Neural crest cell (in vitro differentiated cells): ENCODE data around the gene MBOAT2. TPM values are rescaled to one million over a fixed set of nuclear protein-coding genes. Genes with fewer than 3 reads are reported as not detected.
A peak's percentile ranks its signal among the peaks of the same experiment; 100 is the strongest.

Experiments used
- DNase-seq: peaks from one replicate; pipeline ENCODE4 v3.0.0; 2021; ENCODE audit warnings: low read depth, mixed read lengths, low spot score
- H3K27ac Mint-ChIP-seq: one replicate; pipeline ENCODE4 v1.8.0; 2021; ENCODE audit warnings: mild to moderate bottlenecking, mixed read lengths; ENCODE audit not compliant: unreplicated experiment
- H3K27me3 Mint-ChIP-seq: 2 replicates; pipeline ENCODE4 v1.8.0; 2021; ENCODE audit warnings: low read depth, mild to moderate bottlenecking, mixed read lengths
- H3K36me3 Mint-ChIP-seq: 2 replicates; pipeline ENCODE4 v1.8.0; 2021; ENCODE audit warnings: low read depth, mild to moderate bottlenecking, mixed read lengths
- H3K4me1 Mint-ChIP-seq: 2 replicates; pipeline ENCODE4 v1.8.0; 2021; ENCODE audit warnings: mixed read lengths
- H3K4me3 Mint-ChIP-seq: one replicate; pipeline ENCODE4 v1.8.0; 2021; ENCODE audit warnings: mild to moderate bottlenecking, mixed read lengths
- H3K9me3 Mint-ChIP-seq: 2 replicates; pipeline ENCODE4 v1.8.0; 2021; ENCODE audit warnings: mixed read lengths
- CTCF ChIP-seq: fragments of 200-600 bp; sonication (generic); conservative IDR thresholded peaks from 2 replicates; pipeline ENCODE4 v1.5.0; 2021; ENCODE audit warnings: antibody characterized with exemption, mild to moderate bottlenecking
- total RNA-seq: library from RNA; stranded (reverse); gene quantifications from 2 replicates; pipeline ENCODE4 v1.2.1, GENCODE V29; 2021

MBOAT2 gene
- total RNA-seq, 1 donor from 2014 or later = 53.1 TPM

DNA sequence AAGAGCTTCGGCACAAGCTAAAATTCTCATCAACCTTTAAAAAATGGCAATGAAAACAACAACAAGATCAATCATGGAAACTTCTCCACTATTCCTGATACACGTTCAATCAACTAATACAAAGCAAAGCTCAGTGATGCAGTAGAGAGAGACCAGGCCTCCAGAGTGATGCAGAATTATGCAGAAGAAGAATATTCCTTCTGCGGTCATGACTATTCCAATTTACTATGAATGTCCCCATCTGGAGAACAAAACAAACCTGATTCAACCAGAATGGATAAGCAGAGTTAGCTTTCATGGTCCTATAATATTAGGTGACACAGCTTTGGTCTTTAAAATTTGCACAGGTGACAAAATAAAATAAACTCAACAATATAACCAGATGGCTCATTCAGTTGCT lies 12.5 kb upstream of the MBOAT2 start:
- TF ChIP-seq CTCF = no peak
- no peaks in the 10 kb centered on the region for H3K36me3 Mint-ChIP-seq
- no peaks in the 10 kb centered on the region for H3K9me3 Mint-ChIP-seq
- peaks cover 2% of the 10 kb centered on the region for H3K27me3 Mint-ChIP-seq
- H3K4me1 Mint-ChIP-seq = no peaks in the 10 kb centered on the region
- DNase-seq = no peak
- H3K4me3 Mint-ChIP-seq = no peak overlapping the region
- H3K27ac Mint-ChIP-seq = no peak overlapping the region

DNA sequence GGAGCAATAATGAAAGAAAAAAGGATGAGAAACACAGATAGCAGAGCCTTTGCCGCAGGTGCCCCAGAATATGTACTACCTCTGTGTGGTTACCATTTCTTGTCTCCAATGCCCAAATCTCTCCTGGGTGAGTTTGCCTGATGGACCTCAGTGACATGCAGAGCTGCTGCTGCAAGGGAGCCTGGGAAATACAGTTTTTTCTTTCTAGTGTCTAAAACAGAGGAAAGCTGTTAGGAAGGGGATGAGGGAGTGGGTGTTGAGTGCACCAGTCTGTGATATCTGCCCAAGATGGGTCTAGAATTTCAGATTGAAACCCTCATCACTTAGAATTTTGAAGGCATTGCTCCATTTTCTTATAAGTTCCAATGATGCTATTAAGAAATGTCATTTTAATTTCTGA lies 9.9 kb upstream of the MBOAT2 start:
- TF ChIP-seq CTCF = no peak
- Mint-ChIP-seq H3K36me3 (no peaks in the 10 kb centered on the region), H3K4me3 (no peak overlapping the region), H3K9me3 (no peaks in the 10 kb centered on the region), H3K4me1 (peaks cover 9% of the 10 kb centered on the region), H3K27me3 (peaks cover 2% of the 10 kb centered on the region), H3K27ac (no peak overlapping the region)
- no peak for DNase-seq

DNA sequence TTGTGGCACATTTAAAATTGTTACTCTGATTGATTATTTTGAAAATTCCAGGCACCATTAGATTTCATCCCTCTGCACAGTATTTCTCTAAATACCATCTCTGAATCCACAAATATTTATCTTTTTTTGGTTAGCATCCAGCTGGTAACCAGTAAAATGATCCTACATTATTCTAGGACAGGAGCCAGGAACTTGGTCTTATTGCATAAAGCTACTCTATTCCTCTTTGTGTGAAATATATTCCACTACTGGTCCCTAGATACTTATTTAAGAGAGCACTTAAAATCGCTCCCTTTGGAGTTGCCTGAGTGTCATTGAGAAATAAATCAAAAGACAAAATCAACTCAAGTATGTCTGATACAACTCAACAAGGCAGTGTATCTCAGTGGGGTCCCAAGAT lies 7.4 kb upstream of the MBOAT2 start:
- Mint-ChIP-seq H3K36me3 (no peaks in the 10 kb centered on the region), H3K4me1 (peaks cover 9% of the 10 kb centered on the region), H3K27ac (no peak overlapping the region), H3K27me3 (peaks cover 2% of the 10 kb centered on the region), H3K9me3 (no peaks in the 10 kb centered on the region), H3K4me3 (no peak overlapping the region)
- TF ChIP-seq CTCF = no peak
- DNase-seq = no peak

DNA sequence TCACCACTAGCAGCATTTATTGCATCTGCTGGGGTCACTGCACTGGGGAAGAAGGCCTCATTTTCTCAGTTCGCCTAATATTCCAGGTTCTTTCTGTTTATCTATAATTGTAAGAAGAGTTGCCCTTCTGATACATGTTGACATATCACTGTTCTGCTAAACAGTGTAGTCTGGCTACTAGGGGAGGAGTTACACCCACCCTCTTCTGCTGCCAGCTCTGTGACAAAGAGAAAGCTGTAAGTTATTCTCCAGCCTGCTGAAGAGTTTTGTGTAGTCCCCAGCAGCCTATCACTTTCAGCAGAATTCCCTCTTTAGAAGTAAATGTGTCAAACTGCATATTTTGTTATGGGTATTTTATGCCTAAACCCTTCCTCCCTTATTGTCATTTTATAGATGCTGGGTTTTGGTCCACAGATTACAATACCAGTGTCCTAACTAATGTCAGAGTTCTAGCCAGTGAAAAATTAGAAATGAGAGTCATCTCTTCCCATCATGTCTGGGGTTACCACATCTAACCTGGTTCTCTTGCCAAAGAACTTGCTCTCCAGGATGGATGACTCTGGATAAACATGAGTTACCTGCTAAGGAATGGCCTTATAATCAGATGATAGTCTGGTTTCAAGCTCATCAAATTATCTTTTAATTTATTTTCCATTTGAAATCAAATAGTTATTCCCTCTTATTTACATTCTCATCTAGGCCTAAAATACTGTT lies 5.6 kb upstream of the MBOAT2 start:
- no peak for TF ChIP-seq CTCF
- Mint-ChIP-seq H3K4me3 (no peak overlapping the region), H3K36me3 (peaks cover 2% of the 10 kb centered on the region), H3K4me1 (peaks cover 19% of the 10 kb centered on the region), H3K27me3 (peaks cover 2% of the 10 kb centered on the region), H3K9me3 (no peaks in the 10 kb centered on the region), H3K27ac (peak overlapping the region; percentile 57)
- DNase-seq = no peak

- Mint-ChIP-seq H3K4me3 (peak overlapping the region; percentile 52), H3K9me3 (no peaks in the 10 kb centered on the region), H3K27ac (no peak overlapping the region), H3K27me3 (peaks cover 5% of the 10 kb centered on the region), H3K4me1 (peaks cover 34% of the 10 kb centered on the region), H3K36me3 (peaks cover 2% of the 10 kb centered on the region)
- DNase-seq = no peak
- no peak for TF ChIP-seq CTCF
Observed at GRCh38 chr2:9006368-9006767, 2.9 kb upstream of the MBOAT2 start.
